Neural progenitor cell (in vitro differentiated cells): ENCODE data around the gene PIF1.

ENCODE experiments used
- EZH2 ChIP-seq: fragments of 200-600 bp; sonication (generic); IDR thresholded peaks from 2 replicates; pipeline ENCODE4 v1.6.1; 2017; ENCODE audit warnings: antibody characterized with exemption, mild to moderate bottlenecking, moderate library complexity
- EZH2phosphoT487 ChIP-seq: fragments of 200-600 bp; sonication (generic); IDR thresholded peaks from 2 replicates; pipeline ENCODE4 v1.6.1; 2017; ENCODE audit warnings: antibody characterized with exemption
- TF ChIP-seq, protein P1 (sequence below): fragments of 200-600 bp; sonication (generic); IDR thresholded peaks from 2 replicates; pipeline ENCODE4 v1.5.1; 2017; ENCODE audit warnings: antibody characterized with exemption, mild to moderate bottlenecking

DNA sequence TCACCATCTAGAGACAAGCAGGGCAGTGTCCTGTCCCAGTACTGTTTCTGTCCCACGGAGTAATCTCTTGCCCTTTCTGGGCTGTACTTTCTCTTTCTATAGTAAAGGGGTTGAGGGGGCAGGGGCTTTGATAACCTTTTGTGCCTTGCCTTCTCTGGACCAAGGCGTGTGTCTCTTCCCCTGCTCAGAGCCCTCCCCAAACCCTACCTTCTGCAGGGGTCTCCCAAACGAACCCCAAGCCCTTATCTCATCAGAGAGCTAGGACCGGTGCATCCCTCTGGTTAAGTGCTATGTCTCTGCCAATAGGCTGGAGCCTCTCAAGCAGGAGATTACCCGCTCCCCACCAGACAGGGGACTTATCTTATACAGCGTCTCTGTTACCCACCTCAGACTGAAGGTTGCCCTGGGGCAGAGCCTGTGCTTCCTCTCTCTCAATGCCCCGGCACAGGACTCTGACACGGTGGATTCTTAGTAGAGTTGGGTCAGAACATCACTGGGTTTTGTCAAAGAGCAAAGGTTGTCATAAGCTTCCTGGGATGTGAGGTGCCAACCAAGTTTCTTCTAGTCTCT is 19.2 kb upstream of the PIF1 start:
- TF ChIP-seq, protein P1, sequence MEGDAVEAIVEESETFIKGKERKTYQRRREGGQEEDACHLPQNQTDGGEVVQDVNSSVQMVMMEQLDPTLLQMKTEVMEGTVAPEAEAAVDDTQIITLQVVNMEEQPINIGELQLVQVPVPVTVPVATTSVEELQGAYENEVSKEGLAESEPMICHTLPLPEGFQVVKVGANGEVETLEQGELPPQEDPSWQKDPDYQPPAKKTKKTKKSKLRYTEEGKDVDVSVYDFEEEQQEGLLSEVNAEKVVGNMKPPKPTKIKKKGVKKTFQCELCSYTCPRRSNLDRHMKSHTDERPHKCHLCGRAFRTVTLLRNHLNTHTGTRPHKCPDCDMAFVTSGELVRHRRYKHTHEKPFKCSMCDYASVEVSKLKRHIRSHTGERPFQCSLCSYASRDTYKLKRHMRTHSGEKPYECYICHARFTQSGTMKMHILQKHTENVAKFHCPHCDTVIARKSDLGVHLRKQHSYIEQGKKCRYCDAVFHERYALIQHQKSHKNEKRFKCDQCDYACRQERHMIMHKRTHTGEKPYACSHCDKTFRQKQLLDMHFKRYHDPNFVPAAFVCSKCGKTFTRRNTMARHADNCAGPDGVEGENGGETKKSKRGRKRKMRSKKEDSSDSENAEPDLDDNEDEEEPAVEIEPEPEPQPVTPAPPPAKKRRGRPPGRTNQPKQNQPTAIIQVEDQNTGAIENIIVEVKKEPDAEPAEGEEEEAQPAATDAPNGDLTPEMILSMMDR, result no peak
- TF ChIP-seq EZH2 (no peak), EZH2phosphoT487 (no peak)
